ENCODE data around the gene POU3F2.

DNA sequence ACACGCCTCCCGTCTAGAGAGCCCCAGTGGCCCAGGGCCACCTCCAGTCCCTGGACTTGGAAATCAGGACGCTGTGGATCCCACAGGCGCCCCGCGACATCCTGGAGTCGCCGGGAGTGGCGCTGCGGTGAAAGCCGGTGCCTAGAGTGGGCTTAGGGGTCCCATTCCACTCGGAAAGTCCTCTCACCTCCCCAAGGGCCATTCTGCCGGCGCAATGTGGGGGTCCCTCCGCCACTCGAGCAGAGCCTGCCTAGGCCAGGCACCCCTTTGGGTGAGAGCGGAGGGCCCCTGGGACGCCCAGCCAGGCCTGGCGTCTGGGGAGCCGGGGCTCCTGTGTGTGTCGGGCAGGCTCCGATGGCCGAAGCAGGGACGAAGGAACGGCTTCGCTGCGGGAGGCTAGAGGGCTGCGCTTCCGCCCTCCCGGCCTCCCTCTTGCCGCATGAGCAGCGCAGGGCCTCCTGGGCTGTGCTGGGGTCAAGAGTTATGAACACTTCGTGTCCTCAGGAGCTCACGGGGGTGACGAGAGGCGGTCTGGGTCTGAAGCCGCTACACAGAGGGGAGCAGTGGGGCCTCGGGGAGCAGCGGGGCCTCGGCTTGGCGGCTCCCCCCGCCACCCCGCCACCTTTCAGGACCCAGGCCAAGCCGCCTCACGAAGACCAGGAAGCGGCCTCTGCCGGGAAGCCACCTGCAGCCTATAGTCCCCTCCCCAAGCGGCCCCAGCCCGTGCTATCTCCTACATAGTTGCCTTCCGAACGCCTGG is 13.6 kb downstream of the POU3F2 start:
- TF ChIP-seq, protein P1, sequence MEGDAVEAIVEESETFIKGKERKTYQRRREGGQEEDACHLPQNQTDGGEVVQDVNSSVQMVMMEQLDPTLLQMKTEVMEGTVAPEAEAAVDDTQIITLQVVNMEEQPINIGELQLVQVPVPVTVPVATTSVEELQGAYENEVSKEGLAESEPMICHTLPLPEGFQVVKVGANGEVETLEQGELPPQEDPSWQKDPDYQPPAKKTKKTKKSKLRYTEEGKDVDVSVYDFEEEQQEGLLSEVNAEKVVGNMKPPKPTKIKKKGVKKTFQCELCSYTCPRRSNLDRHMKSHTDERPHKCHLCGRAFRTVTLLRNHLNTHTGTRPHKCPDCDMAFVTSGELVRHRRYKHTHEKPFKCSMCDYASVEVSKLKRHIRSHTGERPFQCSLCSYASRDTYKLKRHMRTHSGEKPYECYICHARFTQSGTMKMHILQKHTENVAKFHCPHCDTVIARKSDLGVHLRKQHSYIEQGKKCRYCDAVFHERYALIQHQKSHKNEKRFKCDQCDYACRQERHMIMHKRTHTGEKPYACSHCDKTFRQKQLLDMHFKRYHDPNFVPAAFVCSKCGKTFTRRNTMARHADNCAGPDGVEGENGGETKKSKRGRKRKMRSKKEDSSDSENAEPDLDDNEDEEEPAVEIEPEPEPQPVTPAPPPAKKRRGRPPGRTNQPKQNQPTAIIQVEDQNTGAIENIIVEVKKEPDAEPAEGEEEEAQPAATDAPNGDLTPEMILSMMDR (IDR thresholded peaks at IDR 0.05), result no peak
- no peak for TF ChIP-seq POLR2A (IDR thresholded peaks at IDR 0.05)
- no peak for TF ChIP-seq POLR2AphosphoS5 (IDR thresholded peaks at IDR 0.05)
- no peak for TF ChIP-seq EP300 (IDR thresholded peaks at IDR 0.05)
